Coronary artery (tissue), 2 donors: ENCODE measurements around the gene CYP2S1.
A peak's percentile ranks its signal among the peaks of the same experiment; 100 is the strongest.

Experiments
- DNase-seq: peaks from one replicate; pipeline ENCODE4 v3.0.0-alpha.2; 2017; ENCODE audit warnings: low spot score
- H3K27ac ChIP-seq, 2 donors: fragments of 200-600 bp; sonication (generic); one replicate each; pipeline ENCODE4 v1.5.1; 2016 to 2019
- H3K4me3 ChIP-seq: fragments of 200-600 bp; sonication (generic); 2 replicates; pipeline ENCODE4 v1.5.1; 2016; ENCODE audit warnings: mild to moderate bottlenecking, moderate library complexity
- CTCF ChIP-seq: fragments of 200-600 bp; sonication (generic); IDR thresholded peaks from one replicate; pipeline ENCODE4 v1.5.1; 2019; ENCODE audit warnings: antibody characterized with exemption

Gene CYP2S1

GRCh38 chr19:41186971-41187883 is 5.8 kb upstream of the CYP2S1 start:
- no peak for TF ChIP-seq CTCF
- DNase-seq, result no peak

GRCh38 chr19:41187884-41188279 is 5.1 kb upstream of the CYP2S1 start:
- no peak for TF ChIP-seq CTCF
- no peak overlapping the region for H3K4me3 ChIP-seq

More at GRCh38 chr19:41186971-41187883, 5.8 kb upstream of the CYP2S1 start:
- no peak overlapping the region for H3K4me3 ChIP-seq
- no peak overlapping the region for H3K27ac ChIP-seq

GRCh38 chr19:41189425-41190065 is 3.5 kb upstream of the CYP2S1 start:
- Histone ChIP-seq H3K27ac (no peak overlapping the region), H3K4me3 (no peak overlapping the region)
- no peak for TF ChIP-seq CTCF
- no peak for DNase-seq

More at GRCh38 chr19:41187884-41188279, 5.1 kb upstream of the CYP2S1 start:
- DNase-seq, result no peak
- no peak overlapping the region for H3K27ac ChIP-seq

- no peak overlapping the region for H3K27ac ChIP-seq
- TF ChIP-seq CTCF, result no peak
Measured at GRCh38 chr19:41193430-41194156, 574 bp downstream of the CYP2S1 start.

GRCh38 chr19:41194157-41194552 is 1.1 kb downstream of the CYP2S1 start:
- Histone ChIP-seq H3K4me3 (no peak overlapping the region), H3K27ac (no peak overlapping the region)
- no peak for TF ChIP-seq CTCF

More at GRCh38 chr19:41193430-41194156, 574 bp downstream of the CYP2S1 start:
- no peak for DNase-seq
- peak overlapping the region; percentile 53 for H3K4me3 ChIP-seq

GRCh38 chr19:41195675-41196497 is 2.9 kb downstream of the CYP2S1 start:
- TF ChIP-seq CTCF, result no peak
- Histone ChIP-seq H3K4me3 (no peak overlapping the region), H3K27ac (no peak overlapping the region)
- no peak for DNase-seq

More at GRCh38 chr19:41194157-41194552, 1.1 kb downstream of the CYP2S1 start:
- no peak for DNase-seq
